ENCODE data around the gene PRKN.

Gene PRKN

GRCh38 chr6:161956082-161956481, 771.5 kb downstream of the PRKN start:
- no peak for DNase-seq (ENCODE audit: low spot score)

- no peak for DNase-seq (ENCODE audit: low spot score)
Measured at GRCh38 chr6:161954699-161955276, 772.8 kb downstream of the PRKN start.

GRCh38 chr6:161954077-161954476, 773.5 kb downstream of the PRKN start:
- DNase-seq (ENCODE audit: low spot score) = no peak

DNA sequence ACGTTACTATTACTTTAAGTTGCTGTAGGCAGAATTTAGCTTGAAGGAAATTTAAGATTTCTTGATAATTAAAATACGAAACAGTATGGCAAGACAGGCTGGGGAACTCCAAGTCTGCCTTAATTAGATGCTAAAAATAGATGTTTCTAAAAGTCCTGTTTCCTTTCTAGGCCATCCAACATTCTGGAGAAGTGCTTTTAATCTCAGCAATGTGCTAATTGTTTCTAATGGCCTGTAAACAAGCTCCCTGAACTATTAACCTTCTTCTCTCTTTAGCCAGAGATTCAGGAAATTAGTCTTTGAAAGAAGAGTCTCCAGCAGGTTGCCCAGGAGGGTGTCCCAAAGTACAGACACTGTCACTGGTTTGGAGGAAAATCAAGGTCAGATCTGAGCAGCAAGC, 776.4 kb downstream of the PRKN start:
- DNase-seq (ENCODE audit: low spot score) = peak; percentile 8

- no peak for DNase-seq (ENCODE audit: low spot score)
Measured at GRCh38 chr6:161949531-161949930, 778.0 kb downstream of the PRKN start.

DNA sequence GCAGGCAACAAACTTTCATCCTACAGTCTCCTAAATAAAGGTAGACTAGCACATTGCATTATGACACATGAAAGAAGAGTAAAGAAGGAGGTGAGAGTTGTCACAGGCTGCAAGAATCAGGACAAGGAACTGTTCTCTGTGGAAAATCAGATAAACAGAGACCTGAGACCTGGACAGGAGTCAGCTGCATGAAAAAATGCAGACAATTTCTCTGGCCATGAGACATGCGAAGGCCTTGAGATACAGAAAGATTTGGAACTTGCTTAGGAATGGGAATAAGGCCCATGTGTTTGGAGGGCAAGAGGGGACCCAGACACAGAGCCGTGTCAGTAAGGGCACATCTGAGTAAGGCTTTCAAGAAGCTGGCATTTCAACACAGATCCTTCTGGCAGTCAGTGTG, 779.1 kb downstream of the PRKN start:
- DNase-seq (ENCODE audit: low spot score) = no peak

DNA sequence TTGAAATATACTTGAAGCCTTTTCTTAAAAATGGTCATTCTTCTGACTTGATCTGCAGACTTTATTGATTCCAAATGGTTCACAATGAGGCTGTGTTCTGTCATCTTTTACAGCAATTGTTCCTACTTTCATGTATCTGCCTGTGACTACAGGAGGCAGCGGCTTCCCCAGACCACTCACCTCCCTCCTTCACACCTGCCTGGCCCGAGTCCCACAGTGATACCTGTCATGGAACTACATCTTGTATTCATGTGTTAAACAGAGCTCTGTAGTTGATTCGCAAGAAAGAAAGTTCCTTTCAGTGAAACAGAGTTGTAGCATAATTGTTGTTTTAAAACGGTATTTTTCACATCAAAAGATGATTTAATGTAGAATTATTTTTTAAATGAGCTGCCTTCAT, 780.2 kb downstream of the PRKN start:
- no peak for DNase-seq (ENCODE audit: low spot score)

DNA sequence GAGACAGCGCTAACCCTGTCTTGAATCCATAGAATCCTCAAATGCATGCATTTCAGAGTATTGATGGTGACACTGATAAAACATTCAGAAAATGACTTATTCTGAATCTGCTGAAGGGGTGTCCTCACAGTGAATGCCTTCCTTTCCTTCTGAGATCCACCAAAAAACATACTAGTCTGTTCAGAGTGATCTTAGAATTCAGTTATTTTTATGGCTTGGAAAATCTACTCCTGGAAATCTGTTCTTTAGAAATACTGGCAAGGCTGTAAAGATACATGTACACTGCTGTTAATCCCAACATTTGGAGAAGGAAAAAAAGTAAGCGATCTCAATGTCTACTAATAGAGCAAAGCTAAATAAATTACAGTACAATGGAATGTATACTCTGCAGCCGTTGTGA, 781.1 kb downstream of the PRKN start:
- no peak for DNase-seq (ENCODE audit: low spot score)

DNA sequence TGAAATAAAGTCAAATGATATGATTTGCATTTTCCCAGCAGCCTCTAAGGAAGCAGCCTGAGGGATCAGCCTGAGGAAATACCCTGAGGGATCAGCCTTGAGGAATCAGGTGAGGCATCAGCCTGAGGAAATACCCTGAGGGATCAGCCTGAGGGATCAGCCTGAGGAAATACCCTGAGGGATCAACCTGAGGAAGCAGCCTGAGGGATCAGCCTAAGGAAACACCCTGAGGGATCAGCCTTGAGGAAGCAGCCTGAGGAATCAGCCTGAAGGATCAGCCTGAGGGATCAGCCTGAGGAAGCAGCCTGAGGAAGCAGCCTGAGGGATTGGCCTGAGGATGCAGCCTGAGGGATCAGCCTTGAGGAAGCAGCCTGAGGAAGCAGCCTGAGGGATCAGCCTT, 784.0 kb downstream of the PRKN start:
- no peak for DNase-seq (ENCODE audit: low spot score)

- DNase-seq (ENCODE audit: low spot score) = no peak
Measured at GRCh38 chr6:161941565-161941964, 786.0 kb downstream of the PRKN start.

DNA sequence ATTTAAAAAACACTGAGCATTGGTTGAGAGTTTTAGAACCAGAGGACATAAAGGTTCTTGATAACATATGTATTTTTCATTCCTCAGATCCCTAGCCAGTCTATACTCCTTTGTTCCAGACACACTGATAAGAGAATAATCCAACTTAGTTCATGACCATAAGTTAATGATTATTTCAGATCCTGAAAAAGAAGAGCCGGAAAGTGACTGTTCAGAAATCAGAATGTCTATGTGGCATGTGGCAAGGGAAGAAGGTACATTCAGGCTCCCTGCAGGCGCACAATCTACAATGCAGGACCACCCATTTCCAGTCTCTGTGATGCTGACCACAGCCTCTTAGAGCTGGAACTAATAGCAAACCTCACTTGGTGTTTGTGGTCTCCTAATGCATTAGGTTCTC, 787.0 kb downstream of the PRKN start:
- no peak for DNase-seq (ENCODE audit: low spot score)

- no peak for DNase-seq (ENCODE audit: low spot score)
Measured at GRCh38 chr6:161926324-161926723, 801.2 kb downstream of the PRKN start.

GRCh38 chr6:161924516-161925116, 803.0 kb downstream of the PRKN start:
- no peak for DNase-seq (ENCODE audit: low spot score)

DNA sequence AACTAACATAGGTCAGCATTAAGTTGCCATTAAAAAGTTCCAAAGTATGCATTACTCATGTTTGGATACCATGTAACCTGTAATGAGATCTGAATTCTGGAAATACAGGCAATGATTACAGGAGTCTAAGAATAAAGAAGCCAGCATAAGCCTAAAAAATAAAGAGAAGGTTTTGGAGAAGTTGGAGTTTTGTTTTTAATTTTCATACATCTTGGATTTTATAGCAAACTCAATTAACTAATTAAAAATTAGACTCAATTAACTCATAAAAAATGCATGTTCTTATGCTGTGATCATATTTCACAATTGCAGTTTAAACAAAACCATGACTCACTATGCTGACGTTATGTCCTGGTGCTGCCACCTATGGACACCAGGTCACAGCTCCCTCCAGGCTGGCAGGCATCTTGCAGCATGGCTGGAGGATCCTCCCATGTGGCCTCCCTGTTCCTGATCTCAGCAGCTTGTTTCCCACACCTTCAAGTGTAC, 804.9 kb downstream of the PRKN start:
- peak; percentile 46 for DNase-seq (ENCODE audit: low spot score)

GRCh38 chr6:161921602-161922395, 805.8 kb downstream of the PRKN start:
- DNase-seq (ENCODE audit: low spot score) = peak; percentile 45

DNA sequence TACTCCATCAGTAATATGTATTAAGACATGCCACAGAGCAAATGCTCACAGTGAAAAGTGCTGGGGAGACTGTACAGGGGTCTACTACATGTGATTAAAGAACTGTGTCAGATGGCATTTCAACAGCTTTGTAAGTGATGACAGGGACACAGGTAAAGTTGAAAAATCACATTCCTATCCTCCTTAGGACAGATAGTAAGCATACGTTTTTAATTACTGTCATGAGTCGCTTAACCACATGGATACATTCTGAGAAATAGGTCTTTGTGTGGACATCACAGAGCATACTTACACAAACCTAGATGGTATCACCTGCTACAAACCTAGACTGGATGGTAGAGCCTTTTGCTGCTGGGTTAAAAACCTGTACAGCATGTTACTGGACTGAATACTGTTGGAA, 807.9 kb downstream of the PRKN start:
- DNase-seq (ENCODE audit: low spot score) = no peak

- no peak for DNase-seq (ENCODE audit: low spot score)
Measured at GRCh38 chr6:161918628-161919205, 808.8 kb downstream of the PRKN start.

- no peak for DNase-seq (ENCODE audit: low spot score)
Measured at GRCh38 chr6:161918109-161918531, 809.4 kb downstream of the PRKN start.

- no peak for DNase-seq (ENCODE audit: low spot score)
Measured at GRCh38 chr6:161917645-161918044, 809.9 kb downstream of the PRKN start.

DNA sequence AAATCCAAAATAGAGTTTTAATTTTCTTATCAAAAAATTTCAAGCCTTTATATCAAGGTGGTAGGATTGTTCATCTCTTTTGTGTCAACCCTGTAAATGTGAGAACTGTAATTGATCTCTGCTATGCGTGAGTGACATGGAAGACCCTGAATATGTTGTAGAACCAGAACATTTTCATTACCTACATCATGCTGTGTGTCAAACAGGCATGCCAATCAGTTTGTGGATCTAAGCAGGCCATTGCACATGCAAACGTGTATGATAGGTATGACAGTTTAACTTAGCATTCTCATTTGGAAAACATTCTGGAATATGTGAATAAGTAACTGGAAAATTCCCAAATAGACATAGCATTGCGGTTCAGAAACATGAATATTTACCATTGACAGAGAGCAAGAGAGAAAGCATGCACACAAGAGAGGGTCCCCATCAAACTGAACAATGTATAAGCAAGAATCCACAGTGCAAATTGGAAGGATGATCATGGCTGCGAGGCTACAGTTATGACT, 812.1 kb downstream of the PRKN start:
- no peak for DNase-seq (ENCODE audit: low spot score)

DNA sequence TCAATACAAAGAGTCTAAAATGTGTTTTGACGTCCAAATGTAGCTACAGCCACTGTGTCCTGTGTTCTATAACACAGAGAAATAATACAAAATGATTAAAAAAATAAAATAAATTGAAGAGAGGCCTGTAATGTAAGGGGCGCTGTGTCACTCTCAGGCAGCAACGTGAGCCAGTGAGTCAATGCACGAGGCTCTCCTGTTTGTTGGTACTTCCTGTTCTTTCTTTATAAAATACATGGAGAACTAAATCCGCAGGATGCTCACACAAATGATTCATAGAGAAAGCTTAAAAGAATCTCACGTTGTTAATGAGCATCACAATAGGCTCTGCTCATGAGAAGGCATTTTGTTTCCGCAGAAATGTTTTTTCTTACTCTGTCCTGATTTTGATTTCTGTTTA, 818.7 kb downstream of the PRKN start:
- no peak for DNase-seq (ENCODE audit: low spot score)

DNA sequence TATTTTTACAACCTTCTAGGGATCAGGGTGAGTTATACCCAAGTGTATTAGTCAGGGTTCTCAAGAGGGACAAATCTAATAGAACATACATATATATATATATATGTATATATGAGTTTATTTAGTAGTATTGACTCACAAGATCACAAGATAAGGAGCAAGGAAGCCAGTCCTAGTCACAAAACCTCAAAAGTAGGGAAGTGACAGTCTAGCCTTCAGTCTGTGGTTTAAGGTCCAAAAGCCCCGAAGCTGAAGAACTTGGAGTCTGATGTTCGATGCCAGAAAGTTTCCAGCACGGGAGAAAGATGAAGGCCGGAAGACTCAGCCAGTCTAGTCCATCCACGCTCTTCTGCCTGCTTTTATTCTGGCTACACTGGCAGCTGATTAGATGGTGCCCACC, 821.0 kb downstream of the PRKN start:
- no peak for DNase-seq (ENCODE audit: low spot score)

All from Ammon's horn (tissue), 1 donor.